ENCODE data around the gene NUCKS1.

The NUCKS1 gene

GRCh38 chr1:205711105-205712048, 38.6 kb downstream of the NUCKS1 start:
- Histone ChIP-seq H3K27me3 (ENCODE audit: insufficient read depth, low read length) (no peaks in the 10 kb centered on the region), H3K27ac (ENCODE audit: low read depth, low read length) (peak overlapping the region; percentile 36; the same call in 1 of the 2 replicates), H3K4me3 (ENCODE audit: low read depth, low read length) (no peak overlapping the region), H2AFZ (ENCODE audit: low read length, unreplicated experiment) (no peak overlapping the region), H3K79me2 (ENCODE audit: control insufficient read depth, insufficient read depth, low read length, unreplicated experiment) (no peaks in the 10 kb centered on the region), H3K36me3 (ENCODE audit: insufficient read depth, low read length) (peaks cover 19% of the 10 kb centered on the region), H3K4me1 (ENCODE audit: control insufficient read depth, insufficient read depth, low read length, unreplicated experiment) (peaks cover 13% of the 10 kb centered on the region)

GRCh38 chr1:205710201-205711062, 39.5 kb downstream of the NUCKS1 start:
- Histone ChIP-seq H3K4me3 (ENCODE audit: low read depth, low read length) (no peak overlapping the region), H3K27me3 (ENCODE audit: insufficient read depth, low read length) (no peaks in the 10 kb centered on the region), H3K4me1 (ENCODE audit: control insufficient read depth, insufficient read depth, low read length, unreplicated experiment) (peaks cover 13% of the 10 kb centered on the region), H3K36me3 (ENCODE audit: insufficient read depth, low read length) (peaks cover 16% of the 10 kb centered on the region), H3K79me2 (ENCODE audit: control insufficient read depth, insufficient read depth, low read length, unreplicated experiment) (no peaks in the 10 kb centered on the region), H3K27ac (ENCODE audit: low read depth, low read length) (no peak overlapping the region), H2AFZ (ENCODE audit: low read length, unreplicated experiment) (no peak overlapping the region)

GRCh38 chr1:205709640-205710039, 40.3 kb downstream of the NUCKS1 start:
- Histone ChIP-seq H3K79me2 (ENCODE audit: control insufficient read depth, insufficient read depth, low read length, unreplicated experiment) (no peaks in the 10 kb centered on the region), H3K4me3 (ENCODE audit: low read depth, low read length) (no peak overlapping the region), H3K27me3 (ENCODE audit: insufficient read depth, low read length) (no peaks in the 10 kb centered on the region), H3K4me1 (ENCODE audit: control insufficient read depth, insufficient read depth, low read length, unreplicated experiment) (peaks cover 13% of the 10 kb centered on the region), H3K36me3 (ENCODE audit: insufficient read depth, low read length) (peaks cover 9% of the 10 kb centered on the region), H2AFZ (ENCODE audit: low read length, unreplicated experiment) (no peak overlapping the region), H3K27ac (ENCODE audit: low read depth, low read length) (no peak overlapping the region)

DNA sequence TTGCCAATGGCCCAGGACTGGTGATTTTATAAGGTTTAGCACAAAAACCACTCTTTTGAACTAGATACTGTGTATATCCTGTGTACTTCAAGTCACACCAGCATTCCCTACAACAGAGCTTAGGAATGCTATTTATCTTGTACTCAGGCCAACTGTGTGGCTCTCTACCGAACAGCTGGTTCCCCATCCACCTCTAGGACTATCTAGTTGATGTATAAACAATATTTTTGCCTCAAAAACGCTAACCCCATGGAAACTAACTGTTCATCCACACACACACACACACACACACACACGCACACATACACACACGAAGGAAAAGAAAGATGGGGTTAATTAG, 41.0 kb downstream of the NUCKS1 start:
- H3K27me3 ChIP-seq (ENCODE audit: insufficient read depth, low read length): no peaks in the 10 kb centered on the region
- no peak overlapping the region for H3K4me3 ChIP-seq (ENCODE audit: low read depth, low read length)
- no peak overlapping the region for H2AFZ ChIP-seq (ENCODE audit: low read length, unreplicated experiment)
- H3K4me1 ChIP-seq (ENCODE audit: control insufficient read depth, insufficient read depth, low read length, unreplicated experiment): peaks cover 13% of the 10 kb centered on the region
- H3K79me2 ChIP-seq (ENCODE audit: control insufficient read depth, insufficient read depth, low read length, unreplicated experiment): no peaks in the 10 kb centered on the region
- H3K27ac ChIP-seq (ENCODE audit: low read depth, low read length): no peak overlapping the region
- H3K36me3 ChIP-seq (ENCODE audit: insufficient read depth, low read length): peaks cover 9% of the 10 kb centered on the region

DNA sequence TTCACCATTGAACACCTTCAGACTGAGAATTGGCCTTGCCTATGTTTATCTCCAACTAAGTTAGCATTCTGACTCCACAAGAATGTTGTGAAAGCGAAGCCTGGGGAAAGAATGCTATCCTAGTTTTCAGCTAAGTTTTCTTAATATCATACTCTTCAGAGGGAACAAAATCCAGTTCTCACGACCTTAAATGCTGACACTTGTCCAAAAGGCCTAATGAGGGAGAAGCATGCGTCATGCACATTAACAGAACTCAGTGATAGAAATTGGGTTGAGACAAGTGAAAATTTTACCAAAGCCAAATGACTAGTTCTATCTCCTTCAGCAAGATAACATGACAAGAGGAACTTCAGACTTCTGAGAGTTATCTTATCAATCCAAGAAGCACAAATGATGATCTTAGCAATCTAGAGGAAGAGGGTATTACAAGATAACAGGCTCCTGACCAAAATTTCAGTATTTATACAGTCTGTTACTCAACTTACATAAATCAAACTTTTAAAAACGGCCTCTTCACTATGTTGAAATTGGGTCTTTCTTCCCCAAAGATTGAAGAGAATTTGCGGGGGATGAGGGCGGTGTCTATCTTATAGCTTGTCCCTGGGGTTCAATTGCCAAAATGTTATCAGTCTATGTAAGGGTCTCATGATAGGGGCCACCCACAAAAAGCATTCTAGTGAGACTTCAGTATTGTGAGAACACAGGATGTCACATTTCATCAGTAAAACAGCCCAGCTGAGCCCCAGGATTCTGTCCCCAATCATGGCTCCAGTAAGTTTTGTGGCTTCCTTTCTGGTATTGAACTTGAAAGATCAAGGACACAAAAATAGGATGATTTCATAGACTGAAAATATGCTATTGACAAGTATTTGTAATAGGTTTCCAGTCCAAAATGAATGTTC, 43.1 kb downstream of the NUCKS1 start:
- H3K27me3 ChIP-seq (ENCODE audit: insufficient read depth, low read length): no peaks in the 10 kb centered on the region
- H2AFZ ChIP-seq (ENCODE audit: low read length, unreplicated experiment): no peak overlapping the region
- no peak overlapping the region for H3K4me3 ChIP-seq (ENCODE audit: low read depth, low read length)
- H3K27ac ChIP-seq (ENCODE audit: low read depth, low read length): no peak overlapping the region
- H3K36me3 ChIP-seq (ENCODE audit: insufficient read depth, low read length): peaks cover 9% of the 10 kb centered on the region
- H3K4me1 ChIP-seq (ENCODE audit: control insufficient read depth, insufficient read depth, low read length, unreplicated experiment): peaks cover 14% of the 10 kb centered on the region
- H3K79me2 ChIP-seq (ENCODE audit: control insufficient read depth, insufficient read depth, low read length, unreplicated experiment): no peaks in the 10 kb centered on the region

DNA sequence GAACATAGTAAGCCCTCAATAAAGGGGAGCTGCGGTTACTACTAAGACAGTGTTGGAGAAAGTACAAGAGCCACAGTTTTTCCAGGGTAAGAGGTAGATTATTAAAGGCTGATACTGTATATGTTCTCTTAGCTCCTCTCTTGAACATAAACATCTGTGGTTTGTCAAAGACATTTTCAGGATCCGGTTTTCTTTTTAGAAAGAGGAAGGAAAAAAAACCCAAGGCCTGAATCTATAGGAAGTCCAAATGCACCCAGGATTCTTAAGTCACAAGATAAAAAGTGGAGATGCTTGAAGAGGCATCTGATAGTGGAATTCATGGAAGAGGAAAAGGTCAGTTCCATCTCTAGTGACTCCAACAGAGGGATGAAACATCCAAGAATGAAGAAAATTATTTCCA, 45.1 kb downstream of the NUCKS1 start:
- Histone ChIP-seq H3K4me3 (ENCODE audit: low read depth, low read length) (no peak overlapping the region), H3K27me3 (ENCODE audit: insufficient read depth, low read length) (no peaks in the 10 kb centered on the region), H3K4me1 (ENCODE audit: control insufficient read depth, insufficient read depth, low read length, unreplicated experiment) (peaks cover 24% of the 10 kb centered on the region), H2AFZ (ENCODE audit: low read length, unreplicated experiment) (no peak overlapping the region), H3K79me2 (ENCODE audit: control insufficient read depth, insufficient read depth, low read length, unreplicated experiment) (no peaks in the 10 kb centered on the region), H3K27ac (ENCODE audit: low read depth, low read length) (no peak overlapping the region), H3K36me3 (ENCODE audit: insufficient read depth, low read length) (peaks cover 5% of the 10 kb centered on the region; the same call in 1 of the 2 replicates)

DNA sequence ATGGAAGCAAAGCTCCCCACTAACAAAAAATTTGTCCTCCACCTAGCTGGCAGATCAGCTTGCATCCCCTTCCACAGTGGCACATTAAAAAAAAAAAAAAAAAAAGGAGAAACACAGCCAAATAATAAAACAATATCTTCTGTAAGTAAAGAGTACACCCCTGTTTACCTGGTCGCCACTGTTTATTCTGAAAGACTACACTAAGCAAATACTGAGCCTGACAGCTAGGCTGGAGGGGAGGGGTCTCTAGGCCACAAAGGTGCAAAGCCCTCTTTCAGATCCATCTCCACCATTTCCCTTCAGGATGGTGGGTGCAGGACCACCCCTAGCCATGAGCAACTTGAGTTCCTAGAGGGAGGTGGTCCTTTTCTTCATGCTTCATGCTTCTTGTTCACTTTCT, 46.9 kb downstream of the NUCKS1 start:
- H2AFZ ChIP-seq (ENCODE audit: low read length, unreplicated experiment): no peak overlapping the region
- peaks cover 14% of the 10 kb centered on the region for H3K4me1 ChIP-seq (ENCODE audit: control insufficient read depth, insufficient read depth, low read length, unreplicated experiment)
- H3K36me3 ChIP-seq (ENCODE audit: insufficient read depth, low read length): 0 out of 2 replicates have a peak, but pooled peaks cover 5% of the 10 kb centered on the region
- no peak overlapping the region for H3K27ac ChIP-seq (ENCODE audit: low read depth, low read length)
- no peaks in the 10 kb centered on the region for H3K79me2 ChIP-seq (ENCODE audit: control insufficient read depth, insufficient read depth, low read length, unreplicated experiment)
- no peaks in the 10 kb centered on the region for H3K27me3 ChIP-seq (ENCODE audit: insufficient read depth, low read length)
- no peak overlapping the region for H3K4me3 ChIP-seq (ENCODE audit: low read depth, low read length)

DNA sequence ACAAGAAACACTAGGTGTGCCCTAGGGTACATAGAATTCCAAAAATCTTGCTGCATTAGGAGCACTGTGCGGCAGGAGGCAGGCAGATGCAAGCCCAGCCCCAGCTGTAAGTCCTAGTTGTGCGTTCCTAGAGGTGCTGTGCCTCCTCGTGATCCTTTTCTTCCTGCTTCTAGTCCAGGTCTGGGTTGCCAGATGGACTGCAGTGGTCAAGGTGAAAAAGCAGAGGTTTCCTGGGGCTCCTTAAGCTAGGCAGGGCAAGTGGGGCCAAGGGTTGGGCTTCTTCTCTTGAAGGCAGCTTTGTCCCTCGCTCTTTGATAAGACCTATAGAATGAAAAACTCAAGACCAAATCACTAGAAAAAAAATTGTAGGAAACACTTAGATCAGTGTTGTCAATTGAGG, 48.1 kb downstream of the NUCKS1 start:
- no peaks in the 10 kb centered on the region for H3K36me3 ChIP-seq (ENCODE audit: insufficient read depth, low read length)
- peaks cover 14% of the 10 kb centered on the region for H3K4me1 ChIP-seq (ENCODE audit: control insufficient read depth, insufficient read depth, low read length, unreplicated experiment)
- no peak overlapping the region for H3K27ac ChIP-seq (ENCODE audit: low read depth, low read length)
- H3K27me3 ChIP-seq (ENCODE audit: insufficient read depth, low read length): no peaks in the 10 kb centered on the region
- no peaks in the 10 kb centered on the region for H3K79me2 ChIP-seq (ENCODE audit: control insufficient read depth, insufficient read depth, low read length, unreplicated experiment)
- H3K4me3 ChIP-seq (ENCODE audit: low read depth, low read length): no peak overlapping the region
- no peak overlapping the region for H2AFZ ChIP-seq (ENCODE audit: low read length, unreplicated experiment)

DNA sequence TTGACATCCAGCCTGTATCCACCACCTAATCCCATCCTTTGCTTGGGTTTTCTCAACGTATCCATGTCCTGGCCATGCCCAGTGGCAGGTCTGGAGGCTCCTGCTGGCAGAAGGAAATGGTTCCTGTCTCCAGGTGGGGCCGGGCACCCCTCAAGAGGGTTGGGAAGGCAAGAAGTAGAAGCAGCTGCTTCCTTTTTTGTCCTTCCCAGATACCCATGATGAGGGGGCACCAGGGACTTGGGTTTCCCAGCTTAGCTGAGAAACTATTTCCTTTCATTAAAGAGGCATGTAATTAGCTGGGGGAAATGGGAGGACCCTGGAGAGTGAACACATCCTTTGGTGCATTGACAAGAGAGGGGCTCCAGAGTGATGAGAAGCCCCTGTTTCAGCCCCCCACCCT, 48.6 kb downstream of the NUCKS1 start:
- no peak overlapping the region for H3K4me3 ChIP-seq (ENCODE audit: low read depth, low read length)
- no peaks in the 10 kb centered on the region for H3K27me3 ChIP-seq (ENCODE audit: insufficient read depth, low read length)
- no peaks in the 10 kb centered on the region for H3K36me3 ChIP-seq (ENCODE audit: insufficient read depth, low read length)
- H3K79me2 ChIP-seq (ENCODE audit: control insufficient read depth, insufficient read depth, low read length, unreplicated experiment): no peaks in the 10 kb centered on the region
- no peak overlapping the region for H2AFZ ChIP-seq (ENCODE audit: low read length, unreplicated experiment)
- H3K4me1 ChIP-seq (ENCODE audit: control insufficient read depth, insufficient read depth, low read length, unreplicated experiment): peaks cover 14% of the 10 kb centered on the region
- H3K27ac ChIP-seq (ENCODE audit: low read depth, low read length): no peak overlapping the region

DNA sequence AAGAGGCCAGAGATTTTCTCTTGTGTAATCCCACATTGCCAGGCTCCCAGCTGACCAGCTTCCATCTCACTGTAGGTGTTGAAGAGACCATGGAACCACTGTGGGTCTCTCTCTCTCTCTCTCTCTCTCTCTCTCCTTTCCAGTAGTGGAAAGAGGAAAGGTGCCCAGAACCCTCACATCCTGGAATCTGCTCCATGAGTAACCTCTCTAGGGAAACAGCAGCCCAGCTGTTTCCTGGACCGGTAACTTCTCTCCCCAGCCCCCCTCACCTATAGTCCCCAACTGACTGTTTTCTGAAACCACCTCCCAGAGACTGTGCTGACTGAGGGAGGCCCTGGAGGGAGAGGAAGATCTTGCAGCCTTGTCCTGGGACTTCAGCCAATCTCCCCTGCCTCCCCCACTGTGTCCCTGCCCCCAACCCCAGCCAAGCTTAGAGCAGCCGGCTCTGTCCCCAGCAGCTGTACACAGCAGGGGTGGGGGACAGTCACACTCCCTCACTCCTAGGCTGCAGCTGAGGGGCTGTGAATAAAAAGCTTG, 49.0 kb downstream of the NUCKS1 start:
- no peaks in the 10 kb centered on the region for H3K79me2 ChIP-seq (ENCODE audit: control insufficient read depth, insufficient read depth, low read length, unreplicated experiment)
- H3K27ac ChIP-seq (ENCODE audit: low read depth, low read length): no peak overlapping the region

More for the DNA sequence above, 49.0 kb downstream of the NUCKS1 start:
- Histone ChIP-seq H3K36me3 (ENCODE audit: insufficient read depth, low read length) (no peaks in the 10 kb centered on the region), H3K27me3 (ENCODE audit: insufficient read depth, low read length) (no peaks in the 10 kb centered on the region), H3K4me3 (ENCODE audit: low read depth, low read length) (no peak overlapping the region), H2AFZ (ENCODE audit: low read length, unreplicated experiment) (no peak overlapping the region), H3K4me1 (ENCODE audit: control insufficient read depth, insufficient read depth, low read length, unreplicated experiment) (peaks cover 14% of the 10 kb centered on the region)
